ENCODE measurements around the gene SLC9A2. TPM values are rescaled to one million over a fixed set of nuclear protein-coding genes. Genes with fewer than 3 reads are reported as not detected.

The SLC9A2 gene
- total RNA-seq, 1 experiment from 2014 or later = 7.1 TPM

DNA sequence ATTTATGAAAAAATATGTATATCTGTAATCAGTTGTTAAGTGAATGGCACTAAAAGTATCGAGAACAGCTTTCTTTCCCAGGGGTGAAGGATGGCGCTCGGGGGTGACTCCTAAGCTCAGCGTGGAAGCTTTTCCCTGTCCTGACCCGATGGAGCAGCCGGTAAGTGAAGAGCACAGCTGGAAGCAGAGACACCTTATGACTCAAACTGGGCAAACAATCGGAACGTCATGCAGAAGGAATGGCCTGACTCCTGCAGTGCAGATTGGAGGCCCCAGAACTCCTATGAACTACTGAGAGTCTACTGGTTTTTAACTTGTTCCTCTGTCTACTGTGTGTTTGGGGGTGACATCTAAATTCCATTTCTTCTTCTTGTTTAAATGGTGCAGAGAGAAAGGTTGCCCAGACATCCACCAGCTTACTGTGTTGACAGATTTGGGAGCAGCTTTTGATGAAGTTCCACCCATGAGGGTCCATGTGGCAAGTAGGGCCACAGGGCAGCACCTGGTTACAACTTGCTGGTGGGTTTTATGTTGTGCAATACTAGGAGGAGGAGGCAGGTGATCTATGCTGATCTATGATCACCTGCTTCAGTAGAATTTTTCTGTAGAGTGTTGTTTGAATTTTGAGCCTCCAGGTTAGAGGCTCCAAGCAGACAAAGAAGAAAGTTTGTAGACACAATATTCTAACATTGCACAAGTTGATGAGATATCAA is 89.7 kb downstream of the SLC9A2 start:
- Histone ChIP-seq H3F3A (ENCODE audit: low read length, unreplicated experiment) (no peaks in the 10 kb centered on the region), H3K9me3 (ENCODE audit: low read length) (no peaks in the 10 kb centered on the region), H4K20me1 (ENCODE audit: low read length) (no peaks in the 10 kb centered on the region), H3K4me2 (ENCODE audit: low read length) (peak overlapping the region; percentile 61), H2AFZ (ENCODE audit: low read length) (peak overlapping the region; percentile 48; the same call in 1 of the 2 replicates), H3K36me3 (ENCODE audit: low read depth, low read length) (no peaks in the 10 kb centered on the region), H3K4me1 (ENCODE audit: insufficient read depth, low read length) (peaks cover 12% of the 10 kb centered on the region), H3K4me3 (ENCODE audit: low read length) (no peak overlapping the region), H3K79me2 (ENCODE audit: low read length) (no peaks in the 10 kb centered on the region), H3K27me3 (ENCODE audit: low read length) (no peaks in the 10 kb centered on the region), H3K9me2 (replicated peaks; ENCODE audit: low read length) (no peaks in the 10 kb centered on the region), H3K9ac (ENCODE audit: low read length) (no peak overlapping the region), H3K27ac (ENCODE audit: low read length) (no peak overlapping the region)
- intact Hi-C loops (cut with micrococcal nuclease) = no loop called here
- ATAC-seq (peak; percentile 100), DNase-seq (peak; percentile 90)
- TF ChIP-seq, protein P1, sequence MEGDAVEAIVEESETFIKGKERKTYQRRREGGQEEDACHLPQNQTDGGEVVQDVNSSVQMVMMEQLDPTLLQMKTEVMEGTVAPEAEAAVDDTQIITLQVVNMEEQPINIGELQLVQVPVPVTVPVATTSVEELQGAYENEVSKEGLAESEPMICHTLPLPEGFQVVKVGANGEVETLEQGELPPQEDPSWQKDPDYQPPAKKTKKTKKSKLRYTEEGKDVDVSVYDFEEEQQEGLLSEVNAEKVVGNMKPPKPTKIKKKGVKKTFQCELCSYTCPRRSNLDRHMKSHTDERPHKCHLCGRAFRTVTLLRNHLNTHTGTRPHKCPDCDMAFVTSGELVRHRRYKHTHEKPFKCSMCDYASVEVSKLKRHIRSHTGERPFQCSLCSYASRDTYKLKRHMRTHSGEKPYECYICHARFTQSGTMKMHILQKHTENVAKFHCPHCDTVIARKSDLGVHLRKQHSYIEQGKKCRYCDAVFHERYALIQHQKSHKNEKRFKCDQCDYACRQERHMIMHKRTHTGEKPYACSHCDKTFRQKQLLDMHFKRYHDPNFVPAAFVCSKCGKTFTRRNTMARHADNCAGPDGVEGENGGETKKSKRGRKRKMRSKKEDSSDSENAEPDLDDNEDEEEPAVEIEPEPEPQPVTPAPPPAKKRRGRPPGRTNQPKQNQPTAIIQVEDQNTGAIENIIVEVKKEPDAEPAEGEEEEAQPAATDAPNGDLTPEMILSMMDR (conservative IDR thresholded peaks at IDR 0.05; ENCODE audit: low read depth, low read length) = no peak
- TF ChIP-seq EZH2phosphoT487 (IDR thresholded peaks at IDR 0.05; ENCODE audit: borderline replicate concordance, low read length) = no peak
- TF ChIP-seq EZH2 (IDR thresholded peaks at IDR 0.05; ENCODE audit: low read length, unreplicated experiment) = no peak
- ChIA-PET CTCF (interaction anchor here (0.9 kb wide), 1 partner anchor 45 kb away, joined by 3 read pairs; no protein-coding TSS in a partner anchor), POLR2A (ENCODE audit: unreplicated experiment) (interaction anchor here (0.6 kb wide), 1 partner anchor 36 kb away, joined by 4 read pairs; no protein-coding TSS in a partner anchor)
- BruUV-seq (replicated peaks) = no TSS peak

DNA sequence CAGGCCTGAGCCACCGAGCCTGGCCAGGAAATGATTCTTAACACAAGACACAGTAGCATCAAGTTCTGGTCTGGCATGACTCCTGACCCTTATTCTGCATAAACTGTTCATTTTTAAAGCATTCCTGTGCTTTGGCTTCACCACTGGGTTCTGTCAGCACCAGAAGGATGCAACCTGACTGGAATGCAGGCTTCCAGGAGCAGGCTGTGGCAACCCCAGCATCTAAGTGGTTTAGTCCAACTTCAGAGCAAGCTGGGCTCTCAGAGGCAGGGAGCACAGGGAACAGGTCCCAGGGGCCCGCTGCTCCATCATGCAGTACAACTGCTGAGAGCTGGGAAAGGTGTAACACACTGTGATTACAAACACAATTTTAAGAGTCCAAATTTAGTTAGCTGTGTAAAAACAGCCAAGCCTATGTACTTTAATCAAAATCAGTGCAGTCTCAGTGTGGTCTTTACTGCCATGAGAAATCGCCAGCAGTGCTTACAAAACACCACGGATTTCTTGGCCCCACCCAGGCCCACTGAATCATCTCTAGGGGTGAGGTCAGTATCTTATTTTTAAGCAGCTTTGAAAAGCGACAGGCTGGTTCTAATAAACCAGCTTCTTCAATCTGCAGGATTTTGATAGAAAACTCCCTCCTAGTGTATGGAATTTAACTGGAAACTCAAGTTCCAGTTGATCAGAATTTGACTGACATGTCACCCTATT is 98.1 kb downstream of the SLC9A2 start:
- H3K4me1 ChIP-seq (ENCODE audit: insufficient read depth, low read length) = peaks cover 14% of the 10 kb centered on the region
- H3K9me3 ChIP-seq (ENCODE audit: low read length) = no peaks in the 10 kb centered on the region
- ChIA-PET POLR2A (ENCODE audit: unreplicated experiment) (no interaction called here), CTCF (no interaction called here)
- TF ChIP-seq EZH2 (IDR thresholded peaks at IDR 0.05; ENCODE audit: low read length, unreplicated experiment) (no peak), EZH2phosphoT487 (IDR thresholded peaks at IDR 0.05; ENCODE audit: borderline replicate concordance, low read length) (no peak)
- TF ChIP-seq, protein P1 (conservative IDR thresholded peaks at IDR 0.05; ENCODE audit: low read depth, low read length) = no peak
- no peak overlapping the region for H2AFZ ChIP-seq (ENCODE audit: low read length)
- no peaks in the 10 kb centered on the region for H4K20me1 ChIP-seq (ENCODE audit: low read length)
- no TSS peak for BruUV-seq (replicated peaks)
- peak overlapping the region; percentile 13 for H3K27ac ChIP-seq (ENCODE audit: low read length)
- H3K79me2 ChIP-seq (ENCODE audit: low read length) = no peaks in the 10 kb centered on the region
- peak; percentile 48 for DNase-seq
- ATAC-seq = peak; percentile 58; the same call in 1 of the 2 replicates
- no peak overlapping the region for H3K4me3 ChIP-seq (ENCODE audit: low read length)
- intact Hi-C loops (cut with micrococcal nuclease) = no loop called here
- H3K4me2 ChIP-seq (ENCODE audit: low read length) = peak overlapping the region; percentile 9
- H3K27me3 ChIP-seq (ENCODE audit: low read length) = no peaks in the 10 kb centered on the region
- H3K9me2 ChIP-seq (replicated peaks; ENCODE audit: low read length) = no peaks in the 10 kb centered on the region
- no peaks in the 10 kb centered on the region for H3F3A ChIP-seq (ENCODE audit: low read length, unreplicated experiment)
- H3K36me3 ChIP-seq (ENCODE audit: low read depth, low read length) = peaks cover 29% of the 10 kb centered on the region
- H3K9ac ChIP-seq (ENCODE audit: low read length) = no peak overlapping the region

All from PC-3 (cell line).